ENCODE measurements around the gene RAB20. TPM values are rescaled to one million over a fixed set of nuclear protein-coding genes. Genes with fewer than 3 reads are reported as not detected.

The RAB20 gene
- total and polyA plus RNA-seq, 9 of the 15 experiments (the other 6 are each of a cell fraction or from before 2014, with no cell fraction given), result 0.62 to 9.2 (median 5.4) TPM

DNA sequence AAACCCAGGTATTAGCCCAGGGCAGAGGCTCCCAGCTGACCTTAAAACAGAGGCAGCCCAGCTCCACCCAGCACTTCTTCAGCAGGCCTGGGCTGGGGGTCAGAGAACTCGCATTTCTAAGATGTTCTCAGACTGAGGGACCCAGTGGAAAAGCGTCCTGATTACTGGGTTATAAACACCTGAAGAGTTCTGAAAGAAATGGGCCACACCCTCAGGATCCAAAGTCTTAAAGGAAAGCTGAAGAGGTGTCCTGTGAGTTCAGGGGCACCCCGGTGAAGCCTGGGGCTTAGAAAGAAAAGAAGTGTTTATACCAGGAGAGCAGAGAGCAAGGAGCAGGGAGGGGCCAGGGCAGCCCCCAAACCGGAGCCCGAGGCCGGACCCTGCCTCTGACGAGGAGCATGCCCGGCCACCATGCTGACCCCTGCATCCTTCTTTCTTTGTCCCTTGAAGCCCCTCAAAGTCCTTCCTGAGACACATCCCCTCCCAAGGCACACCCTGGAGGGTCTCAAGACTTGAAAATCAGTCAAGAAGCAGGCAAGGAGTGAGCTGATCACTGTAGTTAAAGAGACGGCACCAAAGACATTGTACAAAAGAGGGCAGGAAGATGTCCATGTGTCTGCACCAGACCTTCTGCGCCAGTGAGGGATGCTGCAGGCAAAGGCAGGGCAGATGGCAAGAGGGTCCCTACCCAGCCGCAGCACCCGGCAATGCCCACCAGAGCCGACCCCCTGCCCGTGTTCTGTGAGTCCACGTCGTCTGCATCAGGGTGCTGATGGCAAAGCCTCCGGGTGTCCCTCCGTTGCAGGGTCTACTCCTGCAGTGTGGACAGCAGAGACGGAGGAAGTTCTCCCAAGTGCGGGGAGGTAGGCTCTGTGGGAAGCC is 10.6 kb upstream of the RAB20 start:
- FAIRE-seq (no peak), ATAC-seq (no peak), DNase-seq (ENCODE audit: extremely low read depth in 1 of 4, low spot score in 3 of 4) (no peak)
- no peaks in the 10 kb centered on the region for H4K20me1 ChIP-seq (replicated peaks; ENCODE audit: control insufficient read depth, insufficient read depth, low read length)
- intact Hi-C loops (cut with micrococcal nuclease) (no loop called here), in situ Hi-C loops (cut with MboI) (no loop called here)
- no peaks in the 10 kb centered on the region for H3K36me3 ChIP-seq (ENCODE audit: control insufficient read depth, insufficient read depth, low read length)
- no peaks in the 10 kb centered on the region; the same call in 1 of the 2 replicates for H3K9me3 ChIP-seq (replicated peaks; ENCODE audit: control insufficient read depth, insufficient read depth, low read depth, low read length)
- no peak overlapping the region for H3K27ac ChIP-seq (ENCODE audit: extremely low read depth, low read depth, low read length)
- peaks cover 21 to 25% of the 10 kb centered on the region in 2 experiments; a peak in 4 of 5 replicates for H3K4me1 ChIP-seq (replicated peaks in 1 of 2; ENCODE audit: control insufficient read depth in 2 of 2, insufficient read depth in 2 of 2, low read length in 2 of 2)
- H3K27me3 ChIP-seq (ENCODE audit: control insufficient read depth in 2 of 2, insufficient read depth in 2 of 2, low read length in 2 of 2), result no peaks in the 10 kb centered on the region; a peak in 1 of 5 replicates
- no peak overlapping the region for H3K4me3 ChIP-seq
- WGBS (ENCODE audit: insufficient coverage, low coverage, missing lambda C conversion rate), result 6% methylated on average over 16 of the region's 20 CpGs
- TF ChIP-seq POLR2A (conservative IDR thresholded peaks at IDR 0.05), result no peak
- no peak for TF ChIP-seq HEY1 (CRISPR knock-in tag; IDR thresholded peaks at IDR 0.05; ENCODE audit: borderline replicate concordance)
- TF ChIP-seq, protein P1, sequence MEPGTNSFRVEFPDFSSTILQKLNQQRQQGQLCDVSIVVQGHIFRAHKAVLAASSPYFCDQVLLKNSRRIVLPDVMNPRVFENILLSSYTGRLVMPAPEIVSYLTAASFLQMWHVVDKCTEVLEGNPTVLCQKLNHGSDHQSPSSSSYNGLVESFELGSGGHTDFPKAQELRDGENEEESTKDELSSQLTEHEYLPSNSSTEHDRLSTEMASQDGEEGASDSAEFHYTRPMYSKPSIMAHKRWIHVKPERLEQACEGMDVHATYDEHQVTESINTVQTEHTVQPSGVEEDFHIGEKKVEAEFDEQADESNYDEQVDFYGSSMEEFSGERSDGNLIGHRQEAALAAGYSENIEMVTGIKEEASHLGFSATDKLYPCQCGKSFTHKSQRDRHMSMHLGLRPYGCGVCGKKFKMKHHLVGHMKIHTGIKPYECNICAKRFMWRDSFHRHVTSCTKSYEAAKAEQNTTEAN (CRISPR knock-in tag; IDR thresholded peaks at IDR 0.05), result no peak
- TF ChIP-seq DACH1 (IDR thresholded peaks at IDR 0.05; ENCODE audit: partially characterized antibody), result no peak
- no peak for TF ChIP-seq ZNF253 (CRISPR knock-in tag; conservative IDR thresholded peaks at IDR 0.05)
- no peak for TF ChIP-seq RBM22 (IDR thresholded peaks at IDR 0.05; ENCODE audit: low read depth, low read length, poor library complexity, severe bottlenecking)
- no peak for TF ChIP-seq ZFP36 (IDR thresholded peaks at IDR 0.05; ENCODE audit: low read depth, low read length, partially characterized antibody)
- no peaks in the 10 kb centered on the region for H3K9me1 ChIP-seq (ENCODE audit: control insufficient read depth, insufficient read depth, low read length)
- H3K9ac ChIP-seq (ENCODE audit: insufficient read depth in 1 of 2, low read depth in 2 of 2, low read length in 2 of 2), result no peak overlapping the region
- CTCF ChIA-PET (ENCODE audit: low intra/inter-chr PET ratio), result interaction anchor here (0.9 kb wide), 1 partner anchor 116 kb away, joined by 3 read pairs; no protein-coding TSS in a partner anchor
- BruUV-seq (replicated peaks), result no TSS peak
- H2AFZ ChIP-seq (ENCODE audit: low read depth, low read length), result no peak overlapping the region
- no peaks in the 10 kb centered on the region for H3K79me2 ChIP-seq (ENCODE audit: control insufficient read depth, insufficient read depth, low read length)
- POLR2A ChIA-PET, result interaction anchor here (0.5 kb wide), 1 partner anchor 64 kb away, joined by 3 read pairs; no protein-coding TSS in a partner anchor
- H3K4me2 ChIP-seq (ENCODE audit: insufficient read depth, low read length), result no peak overlapping the region
